OCI-LY7 (cell line): ENCODE measurements around the gene RMI2.

Experiments used
- EZH2phosphoT487 ChIP-seq: fragments of 200-600 bp; sonication (generic); IDR thresholded peaks from 2 replicates; pipeline ENCODE4 v1.6.1; 2018; ENCODE audit warnings: low read depth, borderline replicate concordance, mild to moderate bottlenecking, mixed run types, antibody characterized with exemption, low read length, moderate library complexity, mixed read lengths
- TF ChIP-seq, protein P1 (sequence below): fragments of 200-600 bp; sonication (generic); conservative IDR thresholded peaks from 2 replicates; pipeline ENCODE4 v1.5.1; 2014; ENCODE audit warnings: mild to moderate bottlenecking, antibody characterized with exemption, low read length, moderate library complexity, mixed read lengths

DNA sequence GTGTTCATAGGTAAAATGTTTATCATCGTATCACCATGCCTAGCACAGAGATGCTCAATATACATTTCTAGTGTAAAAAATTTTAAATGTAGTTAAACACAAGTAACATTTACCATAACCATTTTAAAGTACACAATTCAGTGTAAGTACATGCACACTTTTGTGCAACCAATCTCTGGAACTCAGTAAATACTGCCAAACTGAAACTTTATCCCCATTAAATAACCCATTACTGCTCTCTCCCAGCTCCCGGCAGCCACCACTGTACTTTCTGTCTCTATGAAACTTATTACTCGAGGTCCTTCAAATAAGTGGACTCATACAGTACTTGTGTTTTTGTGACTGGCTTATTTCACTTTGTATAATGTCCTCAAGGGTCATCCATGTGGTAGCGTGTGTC lies 29.0 kb downstream of the RMI2 start:
- TF ChIP-seq, protein P1, sequence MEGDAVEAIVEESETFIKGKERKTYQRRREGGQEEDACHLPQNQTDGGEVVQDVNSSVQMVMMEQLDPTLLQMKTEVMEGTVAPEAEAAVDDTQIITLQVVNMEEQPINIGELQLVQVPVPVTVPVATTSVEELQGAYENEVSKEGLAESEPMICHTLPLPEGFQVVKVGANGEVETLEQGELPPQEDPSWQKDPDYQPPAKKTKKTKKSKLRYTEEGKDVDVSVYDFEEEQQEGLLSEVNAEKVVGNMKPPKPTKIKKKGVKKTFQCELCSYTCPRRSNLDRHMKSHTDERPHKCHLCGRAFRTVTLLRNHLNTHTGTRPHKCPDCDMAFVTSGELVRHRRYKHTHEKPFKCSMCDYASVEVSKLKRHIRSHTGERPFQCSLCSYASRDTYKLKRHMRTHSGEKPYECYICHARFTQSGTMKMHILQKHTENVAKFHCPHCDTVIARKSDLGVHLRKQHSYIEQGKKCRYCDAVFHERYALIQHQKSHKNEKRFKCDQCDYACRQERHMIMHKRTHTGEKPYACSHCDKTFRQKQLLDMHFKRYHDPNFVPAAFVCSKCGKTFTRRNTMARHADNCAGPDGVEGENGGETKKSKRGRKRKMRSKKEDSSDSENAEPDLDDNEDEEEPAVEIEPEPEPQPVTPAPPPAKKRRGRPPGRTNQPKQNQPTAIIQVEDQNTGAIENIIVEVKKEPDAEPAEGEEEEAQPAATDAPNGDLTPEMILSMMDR = no peak
- no peak for TF ChIP-seq EZH2phosphoT487
